ENCODE results near the gene IFNL1. TPM values are rescaled to one million over a fixed set of nuclear protein-coding genes. Genes with fewer than 3 reads are reported as not detected.
A peak's percentile ranks its signal among the peaks of the same experiment; 100 is the strongest.
"Not testable (repeated sequence)": the region's sequence is repeated elsewhere in the genome, so short reads cannot be mapped to it uniquely, and the experiment has no call there.

The IFNL1 gene
- polyA plus RNA-seq, 4 donors, result not detected

- peaks cover 0 to 13% (median 3%) of the 10 kb centered on the region in 3 donors for H3K4me1 ChIP-seq (ENCODE audit: control insufficient read depth in 3 of 3, insufficient read depth in 2 of 3, low read depth in 1 of 3, low read length in 2 of 3)
- DNase-seq (no peak), FAIRE-seq (no peak)
- peak overlapping the region in 1 of 3 donors; percentile 96 for H3K27ac ChIP-seq (ENCODE audit: low read depth in 1 of 3, low read length in 2 of 3)
- no peaks in the 10 kb centered on the region for H3K36me3 ChIP-seq (ENCODE audit: control insufficient read depth in 3 of 3, insufficient read depth in 2 of 3, low read depth in 1 of 3, low read length in 3 of 3)
- H3K27me3 ChIP-seq (ENCODE audit: control insufficient read depth in 3 of 3, insufficient read depth in 3 of 3, low read length in 3 of 3), result no peaks in the 10 kb centered on the region
- no peak overlapping the region for H3K4me3 ChIP-seq (ENCODE audit: low read depth in 1 of 3, low read length in 3 of 3)
- 55 to 68% (median 64%) methylated on average over 3 of the region's 3 CpGs for WGBS, 3 donors
- no peaks in the 10 kb centered on the region for H3K9me3 ChIP-seq (ENCODE audit: control insufficient read depth in 2 of 2, insufficient read depth in 1 of 2, low read depth in 1 of 2, low read length in 1 of 2)
These were observed 40.3 kb downstream of the IFNL1 start for GRCh38 chr19:39336483-39336882.

- Histone ChIP-seq H3K36me3 (ENCODE audit: control insufficient read depth in 3 of 3, insufficient read depth in 2 of 3, low read depth in 1 of 3, low read length in 3 of 3) (no peaks in the 10 kb centered on the region), H3K4me3 (ENCODE audit: low read depth in 1 of 3, low read length in 3 of 3) (no peak overlapping the region), H3K4me1 (ENCODE audit: control insufficient read depth in 3 of 3, insufficient read depth in 2 of 3, low read depth in 1 of 3, low read length in 2 of 3) (peaks cover 6 to 21% (median 8%) of the 10 kb centered on the region in 3 donors), H3K27ac (ENCODE audit: low read depth in 1 of 3, low read length in 2 of 3) (no peak overlapping the region), H3K27me3 (ENCODE audit: control insufficient read depth in 3 of 3, insufficient read depth in 3 of 3, low read length in 3 of 3) (no peaks in the 10 kb centered on the region), H3K9me3 (ENCODE audit: control insufficient read depth in 2 of 2, insufficient read depth in 1 of 2, low read depth in 1 of 2, low read length in 1 of 2) (no peaks in the 10 kb centered on the region)
- WGBS, 3 donors, result 95 to 100% (median 100%) methylated on average over 1 of the region's 1 CpG
- peak in 1 of 2 donors; percentile 47 for DNase-seq
- no peak for FAIRE-seq
These were observed 43.5 kb downstream of the IFNL1 start for GRCh38 chr19:39339674-39340073.

- not testable (repeated sequence) for H3K4me3 ChIP-seq (ENCODE audit: low read depth in 1 of 3, low read length in 3 of 3); DNase-seq; FAIRE-seq; H3K27ac ChIP-seq (ENCODE audit: low read depth in 1 of 3, low read length in 2 of 3); H3K27me3 ChIP-seq (ENCODE audit: control insufficient read depth in 3 of 3, insufficient read depth in 3 of 3, low read length in 3 of 3); H3K36me3 ChIP-seq (ENCODE audit: control insufficient read depth in 3 of 3, insufficient read depth in 2 of 3, low read depth in 1 of 3, low read length in 3 of 3); H3K9me3 ChIP-seq (ENCODE audit: control insufficient read depth in 2 of 2, insufficient read depth in 1 of 2, low read depth in 1 of 2, low read length in 1 of 2)
- peaks cover 6 to 21% (median 8%) of the 10 kb centered on the region in 3 donors for H3K4me1 ChIP-seq (ENCODE audit: control insufficient read depth in 3 of 3, insufficient read depth in 2 of 3, low read depth in 1 of 3, low read length in 2 of 3)
- 71 to 82% (median 81%) methylated on average over 7 of the region's 7 CpGs for WGBS, 3 donors
These were observed 43.9 kb downstream of the IFNL1 start for GRCh38 chr19:39340156-39340555.

- Histone ChIP-seq H3K4me3 (ENCODE audit: low read depth in 1 of 3, low read length in 3 of 3) (peak overlapping the region; percentile 46 to 77 (median 58)), H3K36me3 (ENCODE audit: control insufficient read depth in 3 of 3, insufficient read depth in 2 of 3, low read depth in 1 of 3, low read length in 3 of 3) (peaks cover 0 to 4% (median 0%) of the 10 kb centered on the region in 3 donors), H3K9me3 (ENCODE audit: control insufficient read depth in 2 of 2, insufficient read depth in 1 of 2, low read depth in 1 of 2, low read length in 1 of 2) (no peaks in the 10 kb centered on the region), H3K4me1 (ENCODE audit: control insufficient read depth in 3 of 3, insufficient read depth in 2 of 3, low read depth in 1 of 3, low read length in 2 of 3) (peaks cover 6 to 21% (median 8%) of the 10 kb centered on the region in 3 donors), H3K27ac (ENCODE audit: low read depth in 1 of 3, low read length in 2 of 3) (peak overlapping the region; percentile 66 to 84 (median 69)), H3K27me3 (ENCODE audit: control insufficient read depth in 3 of 3, insufficient read depth in 3 of 3, low read length in 3 of 3) (no peaks in the 10 kb centered on the region)
- 2 to 3% (median 2%) methylated on average over 17 of the region's 17 CpGs for WGBS, 3 donors
- FAIRE-seq, result no peak
- no peak for DNase-seq
These were observed 45.0 kb downstream of the IFNL1 start for GRCh38 chr19:39341129-39341718.

- Histone ChIP-seq H3K4me3 (ENCODE audit: low read depth in 1 of 3, low read length in 3 of 3) (peak within 1 kb of the TSS; percentile 87 to 99 (median 93)), H3K9me3 (ENCODE audit: control insufficient read depth in 2 of 2, insufficient read depth in 1 of 2, low read depth in 1 of 2, low read length in 1 of 2) (no peaks in the 10 kb centered on the region)
- no peak for FAIRE-seq
These were observed 45.8 kb downstream of the IFNL1 start, which contains the start of gene SAMD4B for GRCh38 chr19:39341719-39342604. Gene SAMD4B (plus strand): TSS chr19:39342421. CDS start chr19:39356894, 14,473 bp downstream.

GRCh38 chr19:39342647-39343305, 46.6 kb downstream of the IFNL1 start:
- WGBS, 3 donors, result 2 to 7% (median 3%) methylated on average over 17 to 51 of the region's 51 CpGs
- H3K4me3 ChIP-seq (ENCODE audit: low read depth in 1 of 3, low read length in 3 of 3), result peak overlapping the region; percentile 87 to 99 (median 93)
- peak overlapping the region; percentile 30 to 69 (median 64) for H3K27ac ChIP-seq (ENCODE audit: low read depth in 1 of 3, low read length in 2 of 3)

More at GRCh38 chr19:39341719-39342604, 45.8 kb downstream of the IFNL1 start, which contains the start of gene SAMD4B:
- DNase-seq, result peak; percentile 98 to 99
- 0 to 1% (median 1%) methylated on average over 28 to 105 of the region's 105 CpGs for WGBS, 3 donors
- no peaks in the 10 kb centered on the region for H3K27me3 ChIP-seq (ENCODE audit: control insufficient read depth in 3 of 3, insufficient read depth in 3 of 3, low read length in 3 of 3)
- H3K4me1 ChIP-seq (ENCODE audit: control insufficient read depth in 3 of 3, insufficient read depth in 2 of 3, low read depth in 1 of 3, low read length in 2 of 3), result peaks cover 6 to 21% (median 8%) of the 10 kb centered on the region in 3 donors
- peaks cover 0 to 4% (median 0%) of the 10 kb centered on the region in 3 donors for H3K36me3 ChIP-seq (ENCODE audit: control insufficient read depth in 3 of 3, insufficient read depth in 2 of 3, low read depth in 1 of 3, low read length in 3 of 3)
- H3K27ac ChIP-seq (ENCODE audit: low read depth in 1 of 3, low read length in 2 of 3), result peak within 1 kb of the TSS; percentile 66 to 84 (median 69)

GRCh38 chr19:39345956-39346355, 49.7 kb downstream of the IFNL1 start:
- no peaks in the 10 kb centered on the region for H3K27me3 ChIP-seq (ENCODE audit: control insufficient read depth in 3 of 3, insufficient read depth in 3 of 3, low read length in 3 of 3)
- peaks cover 3 to 10% (median 8%) of the 10 kb centered on the region in 3 donors for H3K4me1 ChIP-seq (ENCODE audit: control insufficient read depth in 3 of 3, insufficient read depth in 2 of 3, low read depth in 1 of 3, low read length in 2 of 3)
- no peak overlapping the region for H3K4me3 ChIP-seq (ENCODE audit: low read depth in 1 of 3, low read length in 3 of 3)
- no peak overlapping the region for H3K27ac ChIP-seq (ENCODE audit: low read depth in 1 of 3, low read length in 2 of 3)
- H3K36me3 ChIP-seq (ENCODE audit: control insufficient read depth in 3 of 3, insufficient read depth in 2 of 3, low read depth in 1 of 3, low read length in 3 of 3), result peaks cover 0 to 17% (median 2%) of the 10 kb centered on the region in 3 donors
- no peak for FAIRE-seq
- H3K9me3 ChIP-seq (ENCODE audit: control insufficient read depth in 2 of 2, insufficient read depth in 1 of 2, low read depth in 1 of 2, low read length in 1 of 2), result no peaks in the 10 kb centered on the region
- no peak for DNase-seq
- 75 to 88% (median 86%) methylated on average over 1 of the region's 1 CpG for WGBS, 3 donors

More at GRCh38 chr19:39342647-39343305, 46.6 kb downstream of the IFNL1 start:
- H3K27me3 ChIP-seq (ENCODE audit: control insufficient read depth in 3 of 3, insufficient read depth in 3 of 3, low read length in 3 of 3), result no peaks in the 10 kb centered on the region
- H3K9me3 ChIP-seq (ENCODE audit: control insufficient read depth in 2 of 2, insufficient read depth in 1 of 2, low read depth in 1 of 2, low read length in 1 of 2), result no peaks in the 10 kb centered on the region
- FAIRE-seq (no peak), DNase-seq (peak in 1 of 2 donors; percentile 51)
- peaks cover 0 to 8% (median 0%) of the 10 kb centered on the region in 3 donors for H3K36me3 ChIP-seq (ENCODE audit: control insufficient read depth in 3 of 3, insufficient read depth in 2 of 3, low read depth in 1 of 3, low read length in 3 of 3)
- peaks cover 6 to 21% (median 8%) of the 10 kb centered on the region in 3 donors for H3K4me1 ChIP-seq (ENCODE audit: control insufficient read depth in 3 of 3, insufficient read depth in 2 of 3, low read depth in 1 of 3, low read length in 2 of 3)

All from small intestine (tissue), 7 donors.